Measurements from ENCODE around the gene TRIM5.
A peak's percentile ranks its signal among the peaks of the same experiment; 100 is the strongest.
"Not testable (repeated sequence)": the region's sequence is repeated elsewhere in the genome, so short reads cannot be mapped to it uniquely, and the experiment has no call there.

Gene TRIM5, protein sequence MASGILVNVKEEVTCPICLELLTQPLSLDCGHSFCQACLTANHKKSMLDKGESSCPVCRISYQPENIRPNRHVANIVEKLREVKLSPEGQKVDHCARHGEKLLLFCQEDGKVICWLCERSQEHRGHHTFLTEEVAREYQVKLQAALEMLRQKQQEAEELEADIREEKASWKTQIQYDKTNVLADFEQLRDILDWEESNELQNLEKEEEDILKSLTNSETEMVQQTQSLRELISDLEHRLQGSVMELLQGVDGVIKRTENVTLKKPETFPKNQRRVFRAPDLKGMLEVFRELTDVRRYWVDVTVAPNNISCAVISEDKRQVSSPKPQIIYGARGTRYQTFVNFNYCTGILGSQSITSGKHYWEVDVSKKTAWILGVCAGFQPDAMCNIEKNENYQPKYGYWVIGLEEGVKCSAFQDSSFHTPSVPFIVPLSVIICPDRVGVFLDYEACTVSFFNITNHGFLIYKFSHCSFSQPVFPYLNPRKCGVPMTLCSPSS

GRCh38 chr11:5684646-5685362 lies at the start of gene TRIM5:
Gene TRIM5, minus strand, starts transcription at chr11:5685074. Its CDS starts 4,897 bp downstream, at chr11:5680177.
- DNase-seq = peak; percentile 86

DNA sequence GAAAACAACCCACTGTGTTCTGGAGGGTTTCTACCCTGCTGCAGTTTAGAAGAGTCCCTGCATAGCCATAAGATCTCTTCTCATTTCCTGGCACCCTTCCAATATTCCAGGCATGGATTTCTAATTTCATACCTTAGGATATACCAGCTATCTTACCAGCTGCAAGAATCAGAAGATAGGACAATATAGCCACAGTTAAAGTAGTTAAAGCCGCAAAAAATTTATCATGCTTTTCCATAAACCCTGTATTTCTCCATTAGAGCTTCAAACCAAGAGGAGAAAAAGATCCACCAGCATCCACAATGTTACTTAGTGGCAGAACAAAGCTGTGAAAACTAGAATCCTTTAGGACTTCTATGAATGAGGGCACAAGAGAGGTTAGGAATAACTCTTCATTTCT lies 42.8 kb upstream of the TRIM5 start:
- no peak for DNase-seq

- DNase-seq = no peak
Measured at GRCh38 chr11:5726351-5726750, 41.5 kb upstream of the TRIM5 start.

DNA sequence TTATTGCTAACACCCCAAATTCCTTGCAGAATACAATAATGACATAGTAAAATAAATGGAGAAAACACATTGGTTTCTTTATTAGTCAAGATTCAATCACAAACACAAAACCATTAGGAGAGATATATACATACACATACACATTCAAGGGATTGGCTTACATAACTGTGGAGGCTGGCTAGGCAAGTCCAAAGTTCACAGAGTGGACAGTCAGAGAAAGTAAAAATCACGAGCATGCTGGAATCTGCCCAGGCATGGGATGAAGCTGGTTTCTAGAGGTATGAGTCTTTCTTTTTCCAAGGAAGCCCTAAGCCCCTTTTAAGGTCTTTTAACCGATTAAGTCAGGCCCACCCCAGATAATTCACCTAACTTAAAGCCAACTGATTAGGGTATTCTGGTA lies 37.7 kb upstream of the TRIM5 start:
- DNase-seq = no peak

DNA sequence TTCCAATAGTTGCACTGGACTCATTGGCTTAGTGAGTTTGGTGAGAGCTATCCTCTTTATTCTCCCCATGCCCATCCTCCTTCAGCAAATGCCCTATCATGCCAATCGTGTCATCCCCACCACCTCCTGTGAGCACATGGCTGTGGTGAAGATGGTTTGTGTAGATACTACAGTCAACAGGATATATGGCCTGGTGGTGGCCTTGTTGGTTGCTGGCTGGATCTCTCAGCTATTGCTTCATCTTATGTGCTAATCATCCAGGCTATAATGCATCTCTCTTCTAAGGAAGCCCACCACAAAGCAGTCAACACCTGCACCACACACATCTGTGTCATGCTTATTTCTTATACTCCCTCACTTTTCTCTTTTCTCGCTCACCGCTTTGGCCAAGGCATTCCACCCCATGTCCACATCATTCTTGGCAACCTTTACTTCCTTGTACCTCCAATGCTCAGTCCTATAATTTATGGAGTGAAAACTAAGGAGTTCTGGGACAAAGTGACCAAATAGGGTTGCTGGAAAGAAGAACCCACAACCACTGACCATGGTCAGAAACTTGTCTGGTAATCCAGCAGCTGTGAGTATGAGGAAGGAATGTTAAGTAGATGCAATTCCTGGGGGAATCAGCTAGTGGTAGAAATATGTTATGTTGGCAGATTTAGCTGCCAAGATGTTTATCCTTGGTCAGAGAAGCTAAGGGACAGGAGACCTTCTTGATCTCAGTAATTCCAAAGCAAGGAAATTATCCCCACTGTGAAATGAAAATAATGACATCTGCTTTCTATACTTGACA lies 35.0 kb upstream of the TRIM5 start:
- DNase-seq = no peak

- not testable (repeated sequence) for DNase-seq
Measured at GRCh38 chr11:5716518-5716917, 31.6 kb upstream of the TRIM5 start.

DNA sequence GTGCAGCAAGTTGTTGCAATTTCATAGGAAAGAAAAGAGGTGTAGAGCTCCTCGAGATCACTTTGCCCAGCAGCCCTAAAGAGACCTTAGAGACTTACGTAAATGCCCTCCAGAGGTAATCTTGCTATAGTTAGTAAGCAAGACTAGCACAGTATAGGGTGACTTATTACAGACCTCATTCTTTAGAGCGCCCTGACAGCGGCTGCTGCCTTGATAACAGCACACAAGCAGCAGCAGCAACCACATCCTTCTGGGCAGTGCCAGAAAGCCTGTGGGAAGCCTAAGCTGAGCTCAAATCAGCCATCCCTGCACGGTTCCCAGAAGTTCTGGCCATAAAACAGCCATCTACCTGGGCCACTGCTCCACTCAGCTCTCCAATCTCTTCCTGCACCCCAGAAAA lies 28.8 kb upstream of the TRIM5 start:
- no peak for DNase-seq

- no peak for DNase-seq
Measured at GRCh38 chr11:5712507-5712906, 27.6 kb upstream of the TRIM5 start.

- no peak for DNase-seq
Measured at GRCh38 chr11:5705688-5706087, 20.8 kb upstream of the TRIM5 start.

DNA sequence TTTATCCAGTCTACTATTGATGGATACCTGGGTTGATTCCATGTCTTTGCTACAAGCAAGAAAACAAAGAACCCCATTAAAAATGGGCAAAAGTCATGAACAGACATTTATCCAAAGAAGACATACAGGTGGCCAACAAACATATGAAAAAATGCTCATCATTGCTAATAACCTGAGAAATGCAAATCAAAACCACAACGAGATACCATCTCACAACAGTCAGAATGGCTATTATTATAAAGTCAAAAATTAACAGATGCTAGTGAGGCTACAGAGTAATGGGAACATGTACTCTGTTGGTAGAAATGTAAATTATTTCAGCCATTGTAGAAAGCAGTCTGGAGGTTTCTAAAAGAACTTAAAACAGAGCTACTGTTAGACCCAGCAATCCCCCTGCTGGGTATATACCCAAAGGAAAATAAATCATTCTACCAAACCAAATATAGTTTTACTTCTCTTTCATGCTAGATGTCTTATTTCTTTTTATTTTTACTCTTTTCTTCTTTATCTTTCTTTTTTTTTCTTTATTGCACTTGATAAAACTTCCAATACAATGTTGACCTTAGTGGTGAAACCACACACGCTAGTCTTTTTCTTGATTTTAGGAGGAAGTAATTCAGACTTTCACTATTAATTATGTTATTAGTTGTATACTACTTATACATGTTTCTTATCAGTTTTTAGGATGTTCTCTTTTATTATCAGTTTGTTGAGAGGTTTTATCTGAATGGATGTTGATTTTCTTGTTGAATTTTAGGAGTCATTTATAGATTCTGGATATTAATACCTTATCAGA lies 19.1 kb upstream of the TRIM5 start:
- DNase-seq = no peak

DNA sequence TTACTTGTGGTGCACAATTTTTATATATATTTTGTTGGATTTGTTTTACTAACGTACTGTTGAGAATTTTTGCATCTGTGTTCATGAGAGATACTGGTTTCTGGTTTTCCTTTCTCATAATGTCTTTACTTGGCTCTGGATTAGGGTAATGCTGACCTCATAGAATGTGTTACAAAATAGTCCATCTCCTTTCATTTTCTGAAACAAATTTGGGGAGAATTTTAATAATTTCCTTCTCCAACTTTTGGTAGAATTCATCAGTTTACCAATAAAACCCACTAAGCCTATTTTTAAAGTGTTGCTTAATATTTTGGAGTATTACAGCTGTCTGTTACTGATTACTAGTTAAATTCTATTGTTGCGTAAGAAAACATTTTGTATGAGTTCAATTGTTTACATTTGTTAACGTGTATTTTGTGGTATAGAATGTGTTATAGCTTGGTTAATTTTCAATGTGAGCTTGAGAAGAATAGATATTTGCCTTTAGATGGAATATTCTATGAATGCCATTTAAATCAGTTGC lies 16.2 kb upstream of the TRIM5 start:
- no peak for DNase-seq

DNA sequence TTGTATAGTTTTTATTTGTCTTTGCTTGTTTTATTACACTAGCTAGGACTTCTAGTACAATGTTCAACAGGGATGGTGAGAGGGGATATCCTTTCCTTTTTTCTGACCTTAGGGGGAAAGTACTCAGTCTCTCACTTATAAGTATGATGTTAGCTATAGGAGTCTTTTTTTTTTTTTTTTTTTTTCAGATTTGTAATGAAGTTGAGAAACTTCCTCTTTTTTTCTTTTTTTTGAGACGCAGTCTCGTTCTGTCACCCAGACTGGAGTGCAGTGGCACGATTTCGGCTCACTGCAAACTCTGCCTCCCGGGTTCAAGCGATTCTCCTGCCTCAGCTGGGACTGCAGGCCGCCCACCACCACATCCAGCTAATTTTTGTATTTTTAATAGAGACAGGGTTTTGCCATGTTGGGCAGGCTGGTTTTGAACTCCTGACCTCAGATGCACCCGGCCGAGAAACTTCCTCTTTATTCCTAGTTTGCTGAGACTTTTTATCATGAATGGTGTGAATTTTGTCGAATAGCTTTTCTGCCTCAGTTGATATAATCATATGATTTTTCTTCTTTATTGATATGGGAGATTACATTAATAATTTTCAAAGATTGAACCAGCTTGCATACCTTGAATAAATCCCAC lies 15.7 kb upstream of the TRIM5 start:
- DNase-seq = no peak

GRCh38 chr11:5698281-5698680 lies 13.4 kb upstream of the TRIM5 start:
- no peak for DNase-seq

DNA sequence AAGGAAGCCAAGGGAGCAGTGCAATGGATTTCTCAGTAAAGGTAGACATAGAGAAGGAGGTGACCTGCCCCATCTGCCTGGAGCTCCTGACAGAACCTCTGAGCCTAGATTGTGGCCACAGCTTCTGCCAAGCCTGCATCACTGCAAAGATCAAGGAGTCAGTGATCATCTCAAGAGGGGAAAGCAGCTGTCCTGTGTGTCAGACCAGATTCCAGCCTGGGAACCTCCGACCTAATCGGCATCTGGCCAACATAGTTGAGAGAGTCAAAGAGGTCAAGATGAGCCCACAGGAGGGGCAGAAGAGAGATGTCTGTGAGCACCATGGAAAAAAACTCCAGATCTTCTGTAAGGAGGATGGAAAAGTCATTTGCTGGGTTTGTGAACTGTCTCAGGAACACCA lies 11.3 kb upstream of the TRIM5 start:
- DNase-seq = no peak

DNA sequence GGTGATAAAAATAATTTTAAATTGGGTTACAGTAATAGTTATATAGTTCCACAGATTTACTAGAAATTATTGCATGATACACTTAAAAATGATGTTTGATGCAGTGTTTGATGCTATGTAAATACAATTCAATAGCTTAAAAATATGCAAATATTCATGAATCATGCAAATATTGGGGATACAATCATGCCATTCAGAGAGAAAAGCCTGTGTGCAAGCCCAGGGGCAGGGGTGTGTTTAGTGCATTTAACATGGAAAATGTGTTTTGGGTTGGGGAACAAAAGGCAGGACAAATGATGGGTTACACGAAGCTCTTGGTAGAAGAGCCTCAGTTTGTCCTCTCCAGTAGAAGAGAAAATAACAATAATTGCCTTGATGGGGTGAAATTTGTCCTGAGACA lies 10.7 kb upstream of the TRIM5 start:
- DNase-seq = no peak

DNA sequence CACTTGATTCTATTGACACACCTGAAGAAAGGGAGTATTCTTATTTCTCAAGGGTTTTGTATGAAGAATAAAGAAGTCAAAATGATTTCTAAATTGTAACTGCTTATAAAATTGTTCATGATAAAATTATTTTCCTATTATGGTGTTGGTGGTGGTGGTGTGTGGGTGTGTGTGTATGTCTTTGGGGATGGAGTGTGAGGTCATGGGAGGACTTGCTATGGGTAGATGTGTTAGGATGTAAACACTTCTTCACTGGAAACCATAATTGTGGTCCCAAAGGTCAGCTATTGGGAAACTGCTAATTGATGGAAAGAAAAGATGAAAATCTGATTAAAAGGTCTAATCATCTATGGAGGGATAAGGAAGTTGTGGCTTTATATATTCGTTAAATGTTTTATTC lies 9.8 kb upstream of the TRIM5 start:
- DNase-seq = no peak

GRCh38 chr11:5691964-5692361 lies 7.1 kb upstream of the TRIM5 start:
- DNase-seq = no peak

- DNase-seq = not testable (repeated sequence)
Measured at GRCh38 chr11:5691238-5691963, 6.5 kb upstream of the TRIM5 start.

DNA sequence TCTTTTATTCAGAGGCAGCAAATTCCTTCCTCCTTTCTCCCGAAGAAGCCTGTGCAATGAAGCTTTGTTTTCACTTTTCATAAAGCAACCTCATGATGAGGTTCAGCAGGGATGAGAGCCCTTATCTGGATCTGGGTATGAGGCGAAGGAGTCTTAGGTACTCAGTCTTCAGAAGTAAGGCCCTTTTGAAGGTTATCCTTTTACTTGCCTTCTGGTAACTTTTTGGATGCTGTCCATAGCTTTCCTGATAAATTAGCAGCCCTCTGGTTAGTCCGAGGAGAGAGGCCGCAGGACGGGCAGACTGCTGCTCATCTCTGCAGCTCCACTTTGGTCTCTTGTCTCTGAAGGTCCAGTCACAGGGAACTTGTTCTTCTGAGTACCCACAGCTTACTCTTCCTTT lies 5.9 kb upstream of the TRIM5 start:
- DNase-seq = no peak

GRCh38 chr11:5690216-5690615 lies 5.3 kb upstream of the TRIM5 start:
- DNase-seq = no peak

DNA sequence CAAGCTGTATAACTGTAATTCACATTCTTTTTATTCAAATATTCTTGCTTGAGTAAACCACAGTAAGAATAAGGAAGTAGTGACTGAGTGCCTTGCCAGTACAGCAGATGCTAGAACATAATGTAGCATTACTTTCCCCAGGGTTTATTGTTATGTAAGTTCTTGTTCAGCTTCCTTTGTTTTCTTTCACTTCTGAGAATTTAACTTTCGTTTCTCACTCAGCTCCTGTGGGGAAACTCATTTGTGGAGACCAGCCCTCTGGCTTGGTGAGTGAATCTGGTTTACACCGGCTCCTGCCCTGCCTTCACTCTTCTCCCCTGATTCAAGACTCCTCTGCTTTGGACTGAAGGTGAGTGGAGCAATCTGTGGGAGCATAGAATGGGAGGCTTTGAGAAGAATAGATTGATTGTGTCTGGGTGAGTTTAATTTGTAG lies 4.7 kb upstream of the TRIM5 start, which contains the start of gene TRIM22:
TRIM22 (plus strand) TSS at position 240 of the 433 bp plus-strand sequence. CDS start 6,443 bp downstream, outside the sequence.
- no peak for DNase-seq

All from 8988T (cell line).